NCI-H510A treated with DMSO at 0.1 percent for 48 hours (cell line): ENCODE results near the gene EMID1.
"Not testable (repeated sequence)": the region's sequence is repeated elsewhere in the genome, so short reads cannot be mapped to it uniquely, and the experiment has no call there.

Source experiments
- DNase-seq: peaks from one replicate; lab custom pipeline; 2025; lab: John Stamatoyannopoulos, UW

EMID1 gene

GRCh38 chr22:29231971-29232959 is 26.6 kb downstream of the EMID1 start:
- DNase-seq, result no peak

- DNase-seq, result no peak
These were observed 27.7 kb downstream of the EMID1 start for GRCh38 chr22:29233277-29233877.

- not testable (repeated sequence) for DNase-seq
These were observed 34.8 kb downstream of the EMID1 start for GRCh38 chr22:29240481-29240880.

GRCh38 chr22:29243874-29244446 is 38.3 kb downstream of the EMID1 start:
- no peak for DNase-seq

GRCh38 chr22:29244785-29245625 is 39.3 kb downstream of the EMID1 start:
- DNase-seq, result no peak

- no peak for DNase-seq
These were observed 40.1 kb downstream of the EMID1 start for GRCh38 chr22:29245626-29246385.

- not testable (repeated sequence) for DNase-seq
These were observed 42.2 kb downstream of the EMID1 start for GRCh38 chr22:29247891-29248290.

- DNase-seq, result no peak
These were observed 45.6 kb downstream of the EMID1 start for GRCh38 chr22:29251265-29251664.

GRCh38 chr22:29251981-29252911 is 46.5 kb downstream of the EMID1 start:
- DNase-seq, result no peak

GRCh38 chr22:29253561-29254285 is 48.0 kb downstream of the EMID1 start:
- no peak for DNase-seq

- DNase-seq, result no peak
These were observed 48.6 kb downstream of the EMID1 start for GRCh38 chr22:29254286-29254660.

- DNase-seq, result no peak
These were observed 49.4 kb downstream of the EMID1 start for GRCh38 chr22:29255064-29255621.

GRCh38 chr22:29256606-29257325 is 51.1 kb downstream of the EMID1 start:
- DNase-seq, result no peak

GRCh38 chr22:29257751-29258181 is 52.1 kb downstream of the EMID1 start:
- no peak for DNase-seq

- DNase-seq, result no peak
These were observed 52.9 kb downstream of the EMID1 start for GRCh38 chr22:29258407-29259252.

- no peak for DNase-seq
These were observed 53.7 kb downstream of the EMID1 start for GRCh38 chr22:29259253-29259899.

- DNase-seq, result no peak
These were observed 54.4 kb downstream of the EMID1 start for GRCh38 chr22:29260031-29260560.
